ENCODE results near the gene ISG20L2.
A peak's percentile ranks its signal among the peaks of the same experiment; 100 is the strongest.
"Not testable (repeated sequence)": the region's sequence is repeated elsewhere in the genome, so short reads cannot be mapped to it uniquely, and the experiment has no call there.

The ISG20L2 gene

DNA sequence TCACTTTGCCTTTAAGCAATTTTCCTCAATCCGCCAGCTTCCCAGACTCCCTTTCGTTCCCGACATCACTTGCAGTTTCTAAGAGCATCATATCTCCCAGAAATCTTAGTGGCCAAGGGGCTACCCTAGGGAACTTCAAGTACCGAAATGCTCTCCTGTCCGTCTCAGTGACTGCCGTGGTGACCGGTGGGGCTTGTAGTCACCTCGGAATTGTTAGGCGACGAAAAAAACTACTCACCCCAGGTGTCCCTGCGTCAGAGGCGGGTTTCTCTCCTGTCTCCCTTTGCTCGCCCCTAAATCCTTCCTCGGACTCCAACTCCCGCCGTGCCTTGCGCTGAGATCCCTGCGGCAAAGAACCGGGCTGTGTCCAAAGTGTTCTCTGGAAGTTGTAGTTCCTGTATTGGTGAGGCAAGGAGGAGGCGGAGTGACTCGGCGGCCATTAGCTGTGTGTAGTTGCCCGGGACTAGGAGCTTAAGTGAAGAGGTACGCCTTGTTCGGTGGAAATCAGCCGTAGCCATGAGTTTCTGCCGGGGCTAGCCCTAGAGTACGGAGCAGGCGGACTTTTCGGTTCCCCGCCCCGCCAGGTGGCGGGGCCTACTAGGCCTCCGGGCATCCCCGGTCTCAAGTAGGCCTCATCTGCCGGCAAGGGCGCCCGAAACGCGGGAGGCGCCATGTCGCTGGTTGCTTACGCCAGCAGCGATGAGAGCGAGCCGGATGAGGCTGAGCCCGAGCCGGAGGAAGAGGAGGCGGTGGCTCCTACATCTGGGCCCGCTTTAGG lies 38.7 kb upstream of the ISG20L2 start, which contains the start of gene PRCC:
TSS of gene PRCC (plus strand) at position 435 of the 778 bp plus-strand sequence. CDS start at position 672, 237 bp downstream.
- Histone ChIP-seq H3K27ac (peak within 1 kb of the TSS; percentile 97), H3K9me3 (no peaks in the 10 kb centered on the region), H3K4me2 (peak within 1 kb of the TSS; percentile 97), H3K27me3 (no peaks in the 10 kb centered on the region), H4K20me1 (peaks cover 31% of the 10 kb centered on the region), H3K4me3 (peak within 1 kb of the TSS; percentile 85), H3K9ac (peak within 1 kb of the TSS; percentile 98), H3K36me3 (peaks cover 25% of the 10 kb centered on the region), H3K4me1 (peaks cover 47% of the 10 kb centered on the region)
- TF ChIP-seq Cebpa-rat (IDR thresholded peaks at IDR 0.05), result no peak

- Histone ChIP-seq H3K27me3 (no peaks in the 10 kb centered on the region), H3K27ac (peak overlapping the region; percentile 82), H3K4me1 (peaks cover 44% of the 10 kb centered on the region), H4K20me1 (peaks cover 23% of the 10 kb centered on the region; the same call in 1 of the 2 replicates), H3K9ac (peak overlapping the region; percentile 86), H3K4me3 (peak overlapping the region; percentile 74), H3K36me3 (peaks cover 18% of the 10 kb centered on the region), H3K4me2 (peak overlapping the region; percentile 97), H3K9me3 (no peaks in the 10 kb centered on the region)
- no peak for TF ChIP-seq Cebpa-rat (IDR thresholded peaks at IDR 0.05)
Observed at GRCh38 chr1:156766298-156767100, 37.9 kb upstream of the ISG20L2 start.

- H3K27me3 ChIP-seq, result no peaks in the 10 kb centered on the region
- H3K9ac ChIP-seq, result peak overlapping the region; percentile 86
- H3K36me3 ChIP-seq, result peaks cover 10% of the 10 kb centered on the region
- TF ChIP-seq Cebpa-rat (IDR thresholded peaks at IDR 0.05), result no peak
- peak overlapping the region; percentile 74 for H3K4me3 ChIP-seq
- H4K20me1 ChIP-seq, result peaks cover 15% of the 10 kb centered on the region; the same call in 1 of the 2 replicates
- no peaks in the 10 kb centered on the region for H3K9me3 ChIP-seq
- peak overlapping the region; percentile 82; the same call in 1 of the 2 replicates for H3K27ac ChIP-seq
- H3K4me2 ChIP-seq, result peak overlapping the region; percentile 97
- H3K4me1 ChIP-seq, result peaks cover 36% of the 10 kb centered on the region
Observed at GRCh38 chr1:156765666-156766065, 37.1 kb upstream of the ISG20L2 start.

GRCh38 chr1:156765136-156765535 lies 36.6 kb upstream of the ISG20L2 start:
- H3K4me1 ChIP-seq, result peaks cover 31% of the 10 kb centered on the region
- H3K27me3 ChIP-seq, H3K4me3 ChIP-seq, H4K20me1 ChIP-seq, H3K4me2 ChIP-seq, H3K36me3 ChIP-seq, H3K9ac ChIP-seq, H3K27ac ChIP-seq, H3K9me3 ChIP-seq: not testable (repeated sequence)

DNA sequence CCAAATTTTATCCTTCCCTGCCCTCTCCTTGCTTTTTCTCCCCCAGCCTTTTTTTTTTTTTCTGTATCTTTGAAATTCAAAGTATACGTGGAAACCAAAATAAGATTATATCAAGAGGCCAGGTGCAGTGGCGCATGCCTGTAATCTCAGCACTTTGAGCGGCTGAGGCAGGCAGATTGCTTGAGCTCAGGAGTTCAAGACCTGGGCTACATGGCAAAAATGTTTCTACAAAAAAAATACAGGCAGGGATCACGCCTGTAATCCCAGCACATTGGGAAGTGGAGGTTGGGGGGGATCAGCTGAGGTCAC lies 32.2 kb upstream of the ISG20L2 start:
- no peaks in the 10 kb centered on the region for H3K27me3 ChIP-seq
- H3K27ac ChIP-seq, result no peak overlapping the region
- H4K20me1 ChIP-seq, result no peaks in the 10 kb centered on the region
- H3K36me3 ChIP-seq, result no peaks in the 10 kb centered on the region
- no peak overlapping the region for H3K9ac ChIP-seq
- no peak for TF ChIP-seq Cebpa-rat (IDR thresholded peaks at IDR 0.05)
- H3K4me3 ChIP-seq, result no peak overlapping the region
- H3K4me2 ChIP-seq, result no peak overlapping the region
- no peaks in the 10 kb centered on the region for H3K9me3 ChIP-seq
- peaks cover 8% of the 10 kb centered on the region for H3K4me1 ChIP-seq

GRCh38 chr1:156760092-156760795 lies 31.7 kb upstream of the ISG20L2 start:
- Histone ChIP-seq H3K27ac (no peak overlapping the region), H3K4me3 (no peak overlapping the region), H3K27me3 (no peaks in the 10 kb centered on the region), H3K4me2 (no peak overlapping the region), H3K36me3 (no peaks in the 10 kb centered on the region), H3K4me1 (peaks cover 9% of the 10 kb centered on the region), H3K9ac (no peak overlapping the region), H3K9me3 (no peaks in the 10 kb centered on the region), H4K20me1 (no peaks in the 10 kb centered on the region)
- TF ChIP-seq Cebpa-rat (IDR thresholded peaks at IDR 0.05), result no peak

DNA sequence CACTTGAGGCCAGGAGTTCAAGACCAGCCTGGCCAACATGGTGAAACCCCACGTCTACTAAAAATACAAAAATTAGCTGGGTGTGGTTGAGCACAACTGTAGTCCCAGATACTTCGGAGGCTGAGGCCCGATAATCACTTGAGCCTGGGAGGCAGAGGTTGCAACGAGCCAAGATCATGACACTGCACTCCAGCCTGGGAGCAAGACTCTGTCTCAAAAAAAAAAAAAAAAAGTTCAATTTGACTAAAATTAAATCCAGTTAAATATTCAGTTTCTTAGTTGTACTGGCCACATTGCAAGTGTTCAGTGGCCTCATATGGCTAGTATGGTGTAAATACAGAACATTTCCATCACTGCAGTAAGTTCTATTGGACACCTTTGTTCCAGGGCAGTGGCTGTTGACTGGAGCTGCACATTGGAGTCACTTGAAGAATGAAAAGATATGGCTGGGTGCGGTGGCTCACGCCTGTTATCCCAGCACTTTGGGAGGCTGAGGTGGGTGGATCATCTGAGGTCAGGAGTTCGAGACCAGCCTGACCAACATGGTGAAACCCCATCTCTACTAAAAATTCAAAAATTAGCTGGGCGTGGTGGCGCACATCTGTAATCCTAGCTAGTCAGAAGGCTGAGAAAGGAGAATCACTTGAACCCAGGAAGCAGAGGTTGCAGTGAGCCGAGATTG lies 29.1 kb upstream of the ISG20L2 start:
- H3K27ac ChIP-seq, H3K4me3 ChIP-seq, H3K9ac ChIP-seq, H3K36me3 ChIP-seq, H4K20me1 ChIP-seq, H3K27me3 ChIP-seq, H3K9me3 ChIP-seq, H3K4me2 ChIP-seq: not testable (repeated sequence)
- H3K4me1 ChIP-seq, result peaks cover 34% of the 10 kb centered on the region

- no peak for TF ChIP-seq Cebpa-rat (IDR thresholded peaks at IDR 0.05)
- H3K9me3 ChIP-seq, result no peaks in the 10 kb centered on the region
- no peaks in the 10 kb centered on the region for H3K36me3 ChIP-seq
Observed at GRCh38 chr1:156756355-156756754, 27.8 kb upstream of the ISG20L2 start.

GRCh38 chr1:156755527-156755950 lies 27.0 kb upstream of the ISG20L2 start:
- no peaks in the 10 kb centered on the region for H3K36me3 ChIP-seq
- H3K27me3 ChIP-seq, result no peaks in the 10 kb centered on the region
- H3K9me3 ChIP-seq, result no peaks in the 10 kb centered on the region
- TF ChIP-seq Cebpa-rat (IDR thresholded peaks at IDR 0.05), result no peak
- peaks cover 36% of the 10 kb centered on the region for H3K4me1 ChIP-seq
- H4K20me1 ChIP-seq, result no peaks in the 10 kb centered on the region
- no peak overlapping the region for H3K9ac ChIP-seq
- H3K4me3 ChIP-seq, result no peak overlapping the region
- H3K27ac ChIP-seq, result peak overlapping the region; percentile 98
- H3K4me2 ChIP-seq, result peak overlapping the region; percentile 94

More at GRCh38 chr1:156756355-156756754, 27.8 kb upstream of the ISG20L2 start:
- H3K9ac ChIP-seq, result no peak overlapping the region
- peaks cover 36% of the 10 kb centered on the region for H3K4me1 ChIP-seq
- no peak overlapping the region for H3K4me3 ChIP-seq
- H3K27me3 ChIP-seq, result no peaks in the 10 kb centered on the region
- no peaks in the 10 kb centered on the region for H4K20me1 ChIP-seq
- H3K27ac ChIP-seq, result no peak overlapping the region
- no peak overlapping the region for H3K4me2 ChIP-seq
